GM11168 (cell line): ENCODE measurements around the gene ZNF365.
"Not testable (repeated sequence)": the region's sequence is repeated elsewhere in the genome, so short reads cannot be mapped to it uniquely, and the experiment has no call there.

Source experiments
- in situ Hi-C: fragments of 300-500 bp; cut with MboI; formaldehyde crosslinking; loops from one replicate; pipeline ENCODE4 v1.12.0; 2022; ENCODE audit warnings: low sequenced_read_pairs; ENCODE audit not compliant: unreplicated experiment

Gene ZNF365

GRCh38 chr10:62376071-62377025 is 2.2 kb downstream of the ZNF365 start:
- in situ Hi-C loops: no loop called here

DNA sequence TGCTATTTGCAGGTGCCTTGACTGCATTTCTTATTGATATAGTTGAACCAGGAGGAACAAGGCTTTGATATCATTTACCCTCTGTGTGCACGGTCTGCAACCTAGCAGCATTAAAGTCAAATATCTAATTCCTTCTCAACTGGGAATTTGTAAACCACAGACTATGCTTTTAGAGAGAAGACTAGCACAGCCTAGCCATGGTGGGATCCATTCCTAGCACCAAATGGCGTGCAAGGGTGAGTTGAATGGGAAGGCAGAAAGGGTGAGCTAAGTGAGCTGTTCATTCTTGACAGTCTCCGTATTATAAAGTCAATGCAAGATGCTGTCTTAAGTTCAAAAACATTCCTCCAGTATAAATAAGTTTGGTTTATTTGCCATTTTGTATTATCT is 2.9 kb downstream of the ZNF365 start:
- in situ Hi-C loops: no loop called here

GRCh38 chr10:62377966-62378365 is 3.8 kb downstream of the ZNF365 start:
- in situ Hi-C loops: no loop called here

- in situ Hi-C loops: not testable (repeated sequence)
Observed at GRCh38 chr10:62378877-62379276, 4.7 kb downstream of the ZNF365 start.

DNA sequence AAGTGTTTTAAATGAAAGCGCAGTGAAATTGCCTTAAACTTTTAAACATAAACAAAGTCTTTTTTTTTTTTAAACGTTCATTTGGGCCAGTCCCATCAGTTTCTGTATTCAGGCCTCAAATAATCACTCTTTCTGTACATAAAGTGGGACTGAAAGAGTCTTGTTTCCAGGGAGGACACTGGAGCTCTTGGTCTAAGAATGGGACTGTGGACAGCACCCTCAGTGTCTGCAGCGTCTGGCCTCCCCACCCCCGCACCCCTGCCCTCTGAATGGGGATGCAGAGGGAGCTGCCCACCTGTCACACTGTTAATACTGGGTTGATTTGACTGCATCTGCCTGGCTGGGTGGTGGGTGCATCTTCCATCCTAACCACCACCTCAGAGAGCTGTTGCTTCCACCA is 5.2 kb downstream of the ZNF365 start:
- in situ Hi-C loops: no loop called here

- in situ Hi-C loops: no loop called here
Observed at GRCh38 chr10:62380016-62380415, 5.8 kb downstream of the ZNF365 start.

GRCh38 chr10:62381385-62382102 is 7.4 kb downstream of the ZNF365 start:
- in situ Hi-C loops: no loop called here

GRCh38 chr10:62382831-62383230 is 8.7 kb downstream of the ZNF365 start:
- in situ Hi-C loops: no loop called here

DNA sequence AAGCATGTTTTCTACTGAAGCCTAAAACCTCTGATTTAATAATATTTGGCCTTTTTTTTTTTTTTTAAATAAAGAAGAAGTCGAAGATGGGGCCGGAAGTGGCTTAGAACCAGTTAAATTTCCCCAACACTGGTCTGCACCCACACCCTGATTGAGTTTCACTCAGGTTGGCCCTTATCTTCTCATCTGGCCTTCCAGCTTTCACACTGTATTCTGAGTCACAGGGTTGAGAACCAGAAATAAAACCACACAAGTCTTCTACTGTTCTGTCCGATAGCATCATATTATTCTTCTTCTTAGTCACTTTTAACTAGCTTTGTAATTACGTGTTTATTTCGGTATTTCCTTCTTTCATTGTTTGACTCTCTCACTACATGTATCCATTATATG is 9.9 kb downstream of the ZNF365 start:
- in situ Hi-C loops: no loop called here

DNA sequence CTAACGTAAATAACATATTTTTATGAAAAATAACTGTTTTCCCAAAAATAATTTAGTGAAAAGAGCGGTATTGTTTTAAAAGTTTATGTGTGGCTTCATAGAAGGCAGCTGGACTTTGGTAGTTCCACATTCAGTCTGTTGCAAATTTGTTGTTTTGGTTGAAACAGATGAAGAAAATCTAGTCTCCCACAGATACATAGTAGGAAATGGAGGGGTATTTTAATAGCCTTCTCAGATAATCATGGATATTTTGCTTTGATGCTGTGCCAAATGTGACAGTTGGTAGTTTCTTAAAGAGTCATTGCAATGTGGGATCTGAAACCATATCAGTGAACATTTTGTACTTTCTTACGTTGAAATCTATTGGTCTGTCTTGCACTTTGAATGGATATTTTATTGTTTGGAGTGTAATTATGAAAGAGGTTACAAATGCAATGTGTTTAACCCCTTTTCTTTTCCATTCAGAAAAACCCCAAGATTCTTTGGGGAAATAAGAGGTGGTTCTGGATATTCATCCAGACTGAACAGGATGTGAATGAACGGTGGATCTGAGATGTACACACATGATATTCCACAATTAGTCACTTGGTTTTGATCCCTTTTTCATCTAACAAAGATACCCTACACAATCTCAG is 10.4 kb downstream of the ZNF365 start:
- in situ Hi-C loops: no loop called here

DNA sequence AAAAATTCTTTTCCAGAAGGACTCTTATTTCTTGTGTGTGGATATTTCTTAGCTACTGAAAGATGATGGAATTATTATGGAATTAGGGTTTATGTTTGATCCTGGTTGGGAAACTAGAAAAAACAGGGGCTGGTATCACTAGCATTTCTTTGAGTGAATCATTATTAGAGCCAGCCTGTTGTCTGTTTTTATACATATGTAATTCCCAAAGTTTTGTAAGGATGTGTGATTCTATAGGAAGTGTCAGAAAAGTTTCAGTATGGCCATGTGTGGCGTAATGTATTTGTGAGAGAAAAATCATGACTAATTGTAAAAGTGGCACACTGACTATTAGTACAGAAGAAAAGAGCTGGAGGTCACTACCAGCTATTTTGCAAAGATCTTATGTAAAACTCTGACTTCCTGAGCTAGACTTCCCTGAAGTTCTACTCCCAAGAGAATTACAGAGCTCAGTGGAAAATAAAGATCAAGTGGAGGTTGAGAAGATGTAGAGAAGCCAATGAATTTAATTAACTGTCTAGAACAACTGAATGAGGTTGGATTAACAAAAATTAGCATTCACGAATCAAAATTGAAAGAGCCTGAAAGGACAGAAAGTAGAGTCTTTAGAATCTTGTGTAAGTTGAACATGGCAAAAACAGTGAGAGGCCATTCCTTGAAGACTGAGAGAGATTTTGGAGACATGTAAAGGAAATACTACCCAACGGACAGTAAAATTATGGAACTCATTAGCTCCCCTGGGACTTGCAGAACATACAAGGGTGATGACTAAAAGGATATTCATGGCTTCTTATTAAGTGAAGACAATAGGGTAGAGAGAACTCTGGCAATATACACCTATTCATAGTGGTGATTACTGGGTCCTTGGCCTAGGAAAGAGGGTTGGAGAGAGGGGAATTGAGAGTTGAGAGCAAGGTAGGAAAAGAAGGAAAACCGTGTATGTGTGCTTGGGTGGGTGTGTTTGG is 12.5 kb downstream of the ZNF365 start:
- in situ Hi-C loops: no loop called here

DNA sequence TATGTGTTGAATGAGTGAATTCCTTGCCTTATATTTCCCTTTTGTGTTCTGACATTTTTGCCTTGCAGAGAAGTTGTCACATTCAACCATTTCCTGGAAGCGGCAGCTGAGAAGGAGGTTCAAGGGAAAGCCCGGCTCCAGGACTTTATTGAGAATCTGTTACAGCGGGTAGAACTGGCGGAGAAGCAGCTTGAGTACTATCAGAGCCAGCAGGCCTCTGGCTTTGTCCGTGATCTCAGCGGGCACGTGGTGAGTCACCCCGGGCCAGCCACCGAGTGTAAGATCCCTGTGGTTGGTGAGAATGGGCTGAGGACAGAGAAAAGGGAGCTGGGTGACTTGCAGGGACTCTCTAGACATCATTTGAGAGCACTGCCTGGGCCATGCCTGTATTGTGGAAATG is 14.2 kb downstream of the ZNF365 start:
- in situ Hi-C loops: no loop called here

- in situ Hi-C loops: no loop called here
Observed at GRCh38 chr10:62390497-62391176, 16.5 kb downstream of the ZNF365 start.

- in situ Hi-C loops: no loop called here
Observed at GRCh38 chr10:62393237-62393636, 19.1 kb downstream of the ZNF365 start.

DNA sequence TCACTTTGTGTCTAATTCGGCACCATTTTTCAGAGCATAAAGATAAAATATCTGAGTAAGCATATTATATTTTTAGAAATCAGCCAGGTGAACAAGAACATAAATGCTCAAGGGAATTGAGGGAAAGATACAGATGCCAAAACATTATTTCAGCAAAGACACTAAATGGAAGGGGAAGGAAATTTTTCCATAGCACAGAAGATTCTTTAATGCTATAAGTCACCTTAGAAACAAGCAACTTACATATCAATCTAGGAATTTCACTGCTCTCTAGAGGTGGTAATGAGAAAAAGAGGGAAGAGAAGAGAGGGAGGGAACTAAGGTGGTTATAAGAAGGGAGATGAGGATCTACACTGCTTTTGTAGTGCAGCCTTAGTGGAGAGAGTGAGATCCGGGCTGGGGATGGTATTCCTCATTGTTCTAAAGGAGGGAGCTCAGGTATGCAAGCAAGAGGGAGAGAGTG is 20.4 kb downstream of the ZNF365 start:
- in situ Hi-C loops: no loop called here

DNA sequence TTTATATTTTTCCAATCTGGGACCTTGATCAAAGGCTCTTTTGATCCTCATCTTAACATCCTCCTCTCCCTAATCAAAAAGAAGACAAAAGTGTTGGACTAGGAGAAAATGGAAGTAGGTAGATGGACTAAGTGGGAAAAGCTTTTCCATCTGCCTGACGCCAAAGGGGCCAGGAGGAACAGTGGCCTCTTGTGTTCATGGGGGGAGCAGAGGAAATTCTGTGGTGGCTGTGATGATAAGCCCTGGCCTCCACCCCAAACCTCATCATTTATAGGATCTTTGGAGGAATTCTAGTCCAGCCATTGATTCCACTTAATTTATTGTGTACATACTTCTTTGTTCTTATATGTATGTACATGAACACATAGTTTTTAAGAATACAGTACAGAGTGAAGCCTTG is 21.7 kb downstream of the ZNF365 start:
- in situ Hi-C loops: no loop called here

DNA sequence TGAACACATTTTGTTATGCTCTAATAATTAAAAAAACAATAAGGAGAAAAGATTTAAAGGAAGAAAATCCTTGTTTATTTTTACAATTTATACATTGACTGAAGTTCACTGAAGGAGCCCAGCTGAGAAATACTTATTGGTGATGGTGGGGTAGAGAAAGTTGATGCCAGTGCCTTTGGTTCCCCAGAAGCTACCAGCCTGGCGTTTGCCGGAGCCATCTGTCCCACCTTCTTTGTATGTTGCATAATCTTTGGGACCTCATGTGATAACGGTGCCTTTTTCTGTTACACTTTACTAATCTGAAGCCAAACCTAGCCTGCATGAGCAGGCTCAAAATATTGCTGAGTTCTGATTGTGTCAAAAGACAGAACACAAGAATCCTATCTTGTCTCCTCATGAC is 22.7 kb downstream of the ZNF365 start:
- in situ Hi-C loops: no loop called here

GRCh38 chr10:62399211-62399610 is 25.0 kb downstream of the ZNF365 start:
- in situ Hi-C loops: no loop called here

DNA sequence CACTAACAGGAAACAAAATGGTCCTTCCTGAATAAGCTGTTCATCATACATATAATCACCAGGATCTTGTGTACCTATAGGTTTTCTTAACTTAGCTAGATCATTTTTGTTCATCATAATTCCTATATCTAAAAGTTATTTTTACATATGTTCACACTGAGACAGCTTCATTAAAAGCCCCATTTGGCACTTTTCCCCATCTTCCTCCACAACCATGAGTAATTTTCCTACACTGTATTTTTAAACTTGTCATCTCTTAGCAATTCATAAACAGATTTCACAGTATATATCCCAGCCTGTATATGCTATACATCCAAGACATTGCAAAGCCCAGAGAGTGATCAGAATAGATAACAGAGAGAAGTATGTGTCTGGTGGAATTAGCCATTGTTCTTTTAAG is 28.3 kb downstream of the ZNF365 start:
- in situ Hi-C loops: no loop called here
